Ascending aorta (tissue), 2 donors: ENCODE data around the gene MSI2. TPM values are rescaled to one million over a fixed set of nuclear protein-coding genes. Genes with fewer than 3 reads are reported as not detected.
A peak's percentile ranks its signal among the peaks of the same experiment; 100 is the strongest.

Source experiments
- DNase-seq, 2 donors: peaks; one replicate each; pipeline ENCODE4 v3.0.0-alpha.2; 2019; ENCODE audit warnings: low spot score in 2 of 2
- H3K27ac ChIP-seq, 2 donors: fragments of 200-600 bp; sonication (generic); one replicate each; pipeline ENCODE4 v1.5.1; 2016 to 2017; ENCODE audit warnings: mild to moderate bottlenecking in 1 of 2
- H3K27me3 ChIP-seq: fragments of 200-600 bp; sonication (generic); one replicate; pipeline ENCODE4 v1.5.1; 2017
- H3K36me3 ChIP-seq, 2 donors: fragments of 200-600 bp; sonication (generic); one replicate each; pipeline ENCODE4 v1.5.1; 2016
- H3K4me1 ChIP-seq, 2 donors: fragments of 200-600 bp; sonication (generic); one replicate each; pipeline ENCODE4 v1.5.1; 2016 to 2017; ENCODE audit warnings: mild to moderate bottlenecking in 1 of 2
- H3K4me3 ChIP-seq, 2 donors: fragments of 200-600 bp; sonication (generic); one replicate each; pipeline ENCODE4 v1.5.1; 2016 to 2017; ENCODE audit warnings: mild to moderate bottlenecking in 1 of 2
- H3K9me3 ChIP-seq, 2 donors: fragments of 200-600 bp; sonication (generic); one replicate each; pipeline ENCODE4 v1.5.1; 2016
- CTCF ChIP-seq, 3 experiments: fragments of 200-600 bp in 2 of 3; fragments of 450-650 bp in 1 of 3; sonication (generic) in 2 of 3; IDR thresholded peaks; one replicate each; pipeline ENCODE4 v1.5.1; 2016 to 2019; ENCODE audit warnings: antibody characterized with exemption in 3 of 3, mild to moderate bottlenecking in 1 of 3, moderate library complexity in 1 of 3
- intact Hi-C: fragments of 100-400 bp; cut with DNase I; formaldehyde crosslinking; loops from one replicate; pipeline ENCODE4 v1.15.1; 2023
- total RNA-seq: library from RNA; depleted of rRNA; stranded (reverse); fragments of >200 nt; gene quantifications from one replicate; pipeline ENCODE4 v1.1.0, GENCODE V29; 2016

MSI2 gene
- total RNA-seq, 1 donor from 2014 or later, result 11.7 TPM

- H3K9me3 ChIP-seq, result no peaks in the 10 kb centered on the region
- intact Hi-C loops, result no loop called here
- H3K27ac ChIP-seq, result no peak overlapping the region
- no peaks in the 10 kb centered on the region for H3K27me3 ChIP-seq
- H3K36me3 ChIP-seq, result no peaks in the 10 kb centered on the region
- H3K4me3 ChIP-seq, result no peak overlapping the region
- peaks cover 0 to 8% of the 10 kb centered on the region in 2 donors for H3K4me1 ChIP-seq
- no peak for DNase-seq
- no peak for TF ChIP-seq CTCF (IDR thresholded peaks at IDR 0.05)
These were observed 304.9 kb downstream of the MSI2 start for GRCh38 chr17:57561072-57561861.

- Histone ChIP-seq H3K4me1 (peaks cover 0 to 8% of the 10 kb centered on the region in 2 donors), H3K36me3 (no peaks in the 10 kb centered on the region), H3K27me3 (no peaks in the 10 kb centered on the region), H3K27ac (peak overlapping the region; percentile 0 to 55), H3K9me3 (no peaks in the 10 kb centered on the region), H3K4me3 (no peak overlapping the region)
- no peak for DNase-seq
- no peak for TF ChIP-seq CTCF (IDR thresholded peaks at IDR 0.05)
- intact Hi-C loops, result no loop called here
These were observed 305.9 kb downstream of the MSI2 start for GRCh38 chr17:57562184-57562698.

- intact Hi-C loops, result no loop called here
- no peaks in the 10 kb centered on the region for H3K4me1 ChIP-seq
- no peaks in the 10 kb centered on the region for H3K9me3 ChIP-seq
- no peak for TF ChIP-seq CTCF (IDR thresholded peaks at IDR 0.05)
- no peak for DNase-seq
- H3K36me3 ChIP-seq, result no peaks in the 10 kb centered on the region
- H3K4me3 ChIP-seq, result no peak overlapping the region
- no peaks in the 10 kb centered on the region for H3K27me3 ChIP-seq
- no peak overlapping the region for H3K27ac ChIP-seq
These were observed 307.6 kb downstream of the MSI2 start for GRCh38 chr17:57563958-57564357.

- intact Hi-C loops, result no loop called here
- no peak for TF ChIP-seq CTCF (IDR thresholded peaks at IDR 0.05)
These were observed 308.9 kb downstream of the MSI2 start for GRCh38 chr17:57565176-57565575.

GRCh38 chr17:57566721-57567120, 310.4 kb downstream of the MSI2 start:
- DNase-seq, result no peak
- intact Hi-C loops, result no loop called here
- Histone ChIP-seq H3K4me1 (peaks cover 4 to 13% of the 10 kb centered on the region in 2 donors), H3K27ac (no peak overlapping the region), H3K36me3 (no peaks in the 10 kb centered on the region), H3K4me3 (no peak overlapping the region), H3K27me3 (no peaks in the 10 kb centered on the region), H3K9me3 (no peaks in the 10 kb centered on the region)
- TF ChIP-seq CTCF (IDR thresholded peaks at IDR 0.05), result no peak

More at GRCh38 chr17:57565176-57565575, 308.9 kb downstream of the MSI2 start:
- Histone ChIP-seq H3K9me3 (no peaks in the 10 kb centered on the region), H3K4me1 (no peaks in the 10 kb centered on the region), H3K27me3 (no peaks in the 10 kb centered on the region), H3K36me3 (no peaks in the 10 kb centered on the region), H3K4me3 (no peak overlapping the region), H3K27ac (no peak overlapping the region)
- no peak for DNase-seq
